GM06990 (cell line): ENCODE measurements around the gene BLOC1S1.

Experiments
- DNase-seq: peaks from one replicate; pipeline ENCODE4 v3.0.0-alpha.2; 2011; ENCODE audit not compliant: insufficient read length; ENCODE audit errors: extremely low read depth
- H3K27me3 ChIP-seq: replicated peaks from 2 replicates; pipeline ENCODE4 v1.6.0; 2011; ENCODE audit warnings: low read length; ENCODE audit not compliant: control insufficient read depth, insufficient read depth
- H3K36me3 ChIP-seq: 2 replicates; pipeline ENCODE4 v1.5.1; 2011; ENCODE audit warnings: low read length; ENCODE audit not compliant: control insufficient read depth, insufficient read depth
- H3K4me3 ChIP-seq: replicated peaks from 2 replicates; pipeline ENCODE4 v1.5.1; 2011; ENCODE audit warnings: low read depth, mild to moderate bottlenecking, control low read depth, low read length
- TF ChIP-seq, protein P1 (sequence below): IDR thresholded peaks from 2 replicates; pipeline ENCODE4 v1.5.1; 2011; ENCODE audit warnings: low read length, control low read depth, mild to moderate bottlenecking, inconsistent platforms; ENCODE audit not compliant: insufficient read depth, poor library complexity, severe bottlenecking

BLOC1S1 gene

DNA sequence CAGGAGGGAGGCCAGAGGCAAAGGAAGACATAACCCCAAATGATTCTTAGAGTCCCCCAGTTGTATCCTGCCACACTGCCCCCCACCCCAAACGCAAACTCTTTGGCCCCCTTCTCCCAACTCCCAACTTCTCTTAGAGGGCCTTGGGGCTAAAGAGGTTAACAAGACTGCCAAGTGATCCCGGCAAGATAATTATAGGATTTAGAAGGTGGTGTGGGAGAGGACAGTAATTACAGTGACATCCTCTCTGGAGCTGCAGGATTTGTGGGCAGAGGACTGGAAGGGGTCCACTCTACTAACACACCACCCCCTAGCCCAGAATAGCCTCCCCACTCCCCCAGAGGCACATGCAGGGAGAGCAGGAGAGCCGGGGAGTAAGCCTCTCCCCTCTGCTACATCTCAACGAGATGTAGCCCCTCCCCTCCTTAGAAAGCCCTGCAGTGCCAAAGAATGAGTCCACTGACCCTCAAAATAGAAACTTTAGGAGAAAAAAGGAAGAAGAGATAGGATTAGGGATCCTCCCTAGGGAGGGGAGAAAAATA, 21.8 kb downstream of the BLOC1S1 start:
- peak overlapping the region; percentile 81 for H3K4me3 ChIP-seq
- no peak for DNase-seq

DNA sequence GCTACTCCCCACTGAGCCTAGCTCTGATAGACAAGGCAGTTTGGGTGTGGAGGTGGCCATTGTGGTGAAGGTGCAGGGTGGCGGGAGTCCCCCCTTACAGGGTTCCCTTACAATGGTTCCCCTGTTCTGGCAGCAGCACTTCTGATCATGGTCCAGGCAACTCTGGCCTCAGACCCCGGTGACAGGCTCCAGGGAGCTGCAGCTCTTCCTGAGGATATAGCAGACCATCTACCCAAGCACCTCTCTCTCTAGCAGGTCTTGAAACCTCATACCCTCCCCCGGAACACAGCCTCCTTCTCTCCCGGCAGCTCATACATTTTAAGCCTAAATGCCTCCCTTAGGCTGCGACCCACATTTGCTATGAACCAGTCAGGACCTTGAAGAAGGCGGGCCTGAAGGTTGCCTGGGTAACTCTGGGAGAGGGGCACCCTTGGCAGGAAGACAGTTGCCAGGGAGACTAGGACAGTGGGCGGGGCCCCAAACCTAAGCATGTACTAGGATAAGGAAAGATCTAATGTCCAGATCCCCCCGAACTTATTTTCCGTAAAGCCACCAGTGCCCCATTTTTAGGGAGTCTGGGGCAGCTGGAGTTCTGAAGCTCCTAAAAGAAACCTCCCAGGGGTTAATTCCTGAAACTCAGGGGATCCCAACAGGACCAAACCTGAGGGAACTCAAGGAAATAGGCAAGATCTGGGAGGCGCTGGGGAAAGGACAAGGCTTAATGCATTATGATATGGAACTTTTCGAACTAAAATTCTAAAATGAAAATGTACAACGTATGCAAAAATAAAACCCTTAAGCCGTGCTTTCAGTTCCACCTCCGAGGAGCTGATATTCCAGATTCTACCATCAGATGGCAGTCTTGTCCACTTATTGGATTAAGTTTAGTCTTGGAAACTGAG, 22.5 kb downstream of the BLOC1S1 start:
- no peaks in the 10 kb centered on the region for H3K36me3 ChIP-seq
- DNase-seq, result peak; percentile 67
- TF ChIP-seq, protein P1, sequence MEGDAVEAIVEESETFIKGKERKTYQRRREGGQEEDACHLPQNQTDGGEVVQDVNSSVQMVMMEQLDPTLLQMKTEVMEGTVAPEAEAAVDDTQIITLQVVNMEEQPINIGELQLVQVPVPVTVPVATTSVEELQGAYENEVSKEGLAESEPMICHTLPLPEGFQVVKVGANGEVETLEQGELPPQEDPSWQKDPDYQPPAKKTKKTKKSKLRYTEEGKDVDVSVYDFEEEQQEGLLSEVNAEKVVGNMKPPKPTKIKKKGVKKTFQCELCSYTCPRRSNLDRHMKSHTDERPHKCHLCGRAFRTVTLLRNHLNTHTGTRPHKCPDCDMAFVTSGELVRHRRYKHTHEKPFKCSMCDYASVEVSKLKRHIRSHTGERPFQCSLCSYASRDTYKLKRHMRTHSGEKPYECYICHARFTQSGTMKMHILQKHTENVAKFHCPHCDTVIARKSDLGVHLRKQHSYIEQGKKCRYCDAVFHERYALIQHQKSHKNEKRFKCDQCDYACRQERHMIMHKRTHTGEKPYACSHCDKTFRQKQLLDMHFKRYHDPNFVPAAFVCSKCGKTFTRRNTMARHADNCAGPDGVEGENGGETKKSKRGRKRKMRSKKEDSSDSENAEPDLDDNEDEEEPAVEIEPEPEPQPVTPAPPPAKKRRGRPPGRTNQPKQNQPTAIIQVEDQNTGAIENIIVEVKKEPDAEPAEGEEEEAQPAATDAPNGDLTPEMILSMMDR, result peak; percentile 68
- no peaks in the 10 kb centered on the region for H3K27me3 ChIP-seq
- H3K4me3 ChIP-seq, result peak overlapping the region; percentile 81

More for the DNA sequence above, 21.8 kb downstream of the BLOC1S1 start:
- H3K36me3 ChIP-seq, result no peaks in the 10 kb centered on the region
- H3K27me3 ChIP-seq, result no peaks in the 10 kb centered on the region
- TF ChIP-seq, protein P1, result no peak

DNA sequence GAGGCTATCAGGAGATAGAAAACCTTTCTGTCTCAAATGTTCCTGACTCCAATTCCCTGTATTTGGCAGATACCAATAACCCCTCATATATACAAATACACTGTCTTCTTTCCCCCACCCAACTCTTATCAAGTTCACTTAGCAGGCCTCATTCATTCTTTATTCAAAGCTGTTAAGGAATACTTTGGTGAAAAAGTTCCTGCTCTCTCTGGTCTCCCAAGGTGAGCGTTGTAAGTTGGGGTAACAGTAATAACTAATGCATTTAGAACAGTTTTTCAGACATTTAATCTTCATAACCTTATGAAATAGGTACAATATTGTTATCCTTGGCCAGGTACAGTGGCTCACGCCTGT, 23.2 kb downstream of the BLOC1S1 start:
- H3K36me3 ChIP-seq, result no peaks in the 10 kb centered on the region
- TF ChIP-seq, protein P1, result no peak

DNA sequence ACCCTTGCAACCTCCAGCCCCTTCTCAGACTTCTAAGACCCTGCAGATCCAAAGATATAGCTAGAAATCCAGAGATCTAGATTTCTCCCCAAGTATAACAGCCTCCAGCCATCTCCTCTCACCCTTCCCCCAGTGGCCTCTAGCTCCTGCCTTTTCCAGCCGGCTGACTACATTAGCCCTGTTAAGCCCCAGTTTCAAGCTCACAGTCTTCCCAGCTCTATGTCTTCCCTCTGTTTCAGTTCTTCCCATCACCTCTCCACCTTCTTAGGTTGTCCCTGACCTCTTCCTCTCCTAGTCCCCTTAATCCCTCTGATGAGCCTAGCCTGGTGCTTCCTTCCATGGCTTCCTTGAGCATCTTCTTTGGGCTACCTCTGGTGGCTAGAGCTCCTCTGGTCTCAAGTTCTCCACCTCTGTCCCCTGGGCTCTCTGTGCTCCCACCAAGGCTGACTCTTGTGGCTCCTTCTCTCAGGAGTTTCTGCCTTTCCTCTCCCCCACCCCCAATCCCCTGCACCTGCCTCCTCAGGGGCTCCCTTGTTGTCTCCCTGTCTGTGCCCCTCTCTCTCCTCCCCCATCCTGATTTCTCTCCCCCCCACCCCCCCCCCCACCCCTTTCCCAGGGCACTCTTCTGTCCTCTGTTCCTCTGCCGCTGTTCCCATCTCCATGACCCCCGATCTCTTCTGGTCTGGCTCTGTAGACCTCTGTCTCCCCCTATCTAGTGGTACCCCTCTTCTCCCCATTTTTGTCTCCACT, 26.3 kb downstream of the BLOC1S1 start:
- DNase-seq, result no peak
- H3K4me3 ChIP-seq, result peak overlapping the region; percentile 49

More for the DNA sequence above, 23.2 kb downstream of the BLOC1S1 start:
- no peaks in the 10 kb centered on the region for H3K27me3 ChIP-seq
- no peak overlapping the region for H3K4me3 ChIP-seq
- no peak for DNase-seq

DNA sequence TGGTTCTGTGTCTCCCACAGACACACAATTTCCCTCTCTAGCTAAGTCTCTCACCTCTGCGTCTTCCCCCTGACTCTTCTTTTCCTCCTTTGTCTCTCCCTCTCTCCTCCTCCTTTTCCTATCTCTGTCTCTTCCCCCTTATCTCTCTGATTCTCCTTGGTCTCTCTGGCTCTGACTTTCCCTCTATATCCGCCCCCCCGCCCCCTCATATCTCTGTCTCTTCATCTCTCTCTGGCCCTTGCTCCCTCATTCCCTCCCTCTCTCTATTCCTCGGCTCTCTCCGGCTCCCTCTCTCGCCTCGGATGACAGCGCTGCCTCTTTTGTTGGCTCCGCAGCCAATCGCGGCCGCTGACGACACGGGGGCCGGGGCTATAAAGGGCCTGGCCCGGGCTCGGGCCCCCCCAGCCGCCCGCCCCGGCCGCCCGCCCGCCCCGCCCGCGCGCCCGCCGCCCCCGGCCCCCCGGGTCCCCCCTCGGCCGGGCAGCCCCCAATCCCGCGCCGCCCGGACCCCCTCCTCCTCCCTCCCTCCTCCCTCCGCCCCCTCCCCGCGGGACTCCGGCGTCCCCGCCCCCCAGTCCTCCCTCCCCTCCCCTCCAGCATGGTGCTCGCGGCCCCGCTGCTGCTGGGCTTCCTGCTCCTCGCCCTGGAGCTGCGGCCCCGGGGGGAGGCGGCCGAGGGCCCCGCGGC, 27.0 kb downstream of the BLOC1S1 start, which contains the start of gene GDF11:
Gene GDF11, plus strand, starts transcription at position 404 of the 687 bp plus-strand sequence. Its CDS starts 195 bp downstream, at position 599.
- DNase-seq, result peak; percentile 60
- Histone ChIP-seq H3K27me3 (no peaks in the 10 kb centered on the region), H3K36me3 (no peaks in the 10 kb centered on the region), H3K4me3 (peak within 1 kb of the TSS; percentile 69)
- TF ChIP-seq, protein P1, result no peak

More for the DNA sequence above, 26.3 kb downstream of the BLOC1S1 start:
- H3K36me3 ChIP-seq, result no peaks in the 10 kb centered on the region
- TF ChIP-seq, protein P1, result no peak
- no peaks in the 10 kb centered on the region for H3K27me3 ChIP-seq
